ENCODE data around the gene IGFL2.
"Not testable (repeated sequence)": the region's sequence is repeated elsewhere in the genome, so short reads cannot be mapped to it uniquely, and the experiment has no call there.

Gene IGFL2

DNA sequence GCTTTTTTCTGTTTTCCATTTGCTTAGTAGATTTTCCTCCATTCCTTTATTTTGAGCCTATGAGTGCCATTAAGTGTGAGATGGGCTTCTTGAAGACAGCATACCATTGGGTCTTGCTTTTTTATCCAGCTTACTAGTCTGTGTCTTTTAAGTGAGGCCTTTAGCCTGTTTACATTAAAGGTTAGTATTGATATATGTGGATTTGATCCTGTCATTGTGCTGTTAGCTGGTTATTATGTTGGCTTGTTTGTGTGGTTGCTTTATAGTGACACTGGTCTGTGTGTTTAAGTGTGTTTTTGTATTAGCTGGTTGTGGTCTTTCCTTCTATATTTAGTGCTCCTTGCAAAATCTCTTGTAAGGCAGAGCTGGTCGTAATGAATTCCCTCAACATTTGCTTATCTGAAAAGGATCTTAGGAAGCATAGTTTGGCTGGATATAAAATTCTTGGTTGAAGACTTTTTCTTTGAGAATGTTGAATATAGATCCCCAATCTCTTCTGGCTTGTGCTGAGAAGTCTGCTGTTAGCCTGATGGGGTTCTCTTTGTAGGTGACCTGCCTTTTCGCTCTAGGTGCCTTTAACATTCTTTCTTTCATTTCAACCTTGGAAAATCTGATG is 13.7 kb downstream of the IGFL2 start:
- not testable (repeated sequence) for H3K4me3 Mint-ChIP-seq, H3K27ac Mint-ChIP-seq, H3K4me1 Mint-ChIP-seq, ATAC-seq, H3K36me3 Mint-ChIP-seq
- Mint-ChIP-seq H3K9me3 (peaks cover 28% of the 10 kb centered on the region), H3K27me3 (peaks cover 31% of the 10 kb centered on the region)

DNA sequence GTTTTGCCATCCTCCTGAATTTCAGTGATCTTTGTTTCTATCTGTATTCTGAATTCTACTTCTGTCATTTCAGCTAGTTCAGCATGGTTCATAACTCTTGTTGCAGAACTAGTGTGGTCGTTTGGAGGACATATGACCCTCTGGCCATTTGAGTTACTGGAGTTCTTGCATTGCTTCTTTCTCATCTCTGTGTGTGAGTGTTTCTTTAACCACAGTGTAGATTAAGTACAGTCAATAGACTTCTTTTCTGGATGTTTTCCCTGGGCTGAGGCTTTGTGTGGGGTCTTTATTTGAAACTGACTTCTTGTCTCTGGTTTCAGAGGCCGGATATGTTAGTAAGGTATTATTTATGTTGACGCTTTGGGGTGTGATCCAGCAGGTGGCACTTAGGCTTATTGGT is 14.7 kb downstream of the IGFL2 start:
- ATAC-seq: no peak
- Mint-ChIP-seq H3K27me3 (peaks cover 28% of the 10 kb centered on the region), H3K4me3 (no peak overlapping the region), H3K36me3 (peaks cover 4% of the 10 kb centered on the region), H3K4me1 (no peaks in the 10 kb centered on the region), H3K27ac (no peak overlapping the region), H3K9me3 (peaks cover 28% of the 10 kb centered on the region)

DNA sequence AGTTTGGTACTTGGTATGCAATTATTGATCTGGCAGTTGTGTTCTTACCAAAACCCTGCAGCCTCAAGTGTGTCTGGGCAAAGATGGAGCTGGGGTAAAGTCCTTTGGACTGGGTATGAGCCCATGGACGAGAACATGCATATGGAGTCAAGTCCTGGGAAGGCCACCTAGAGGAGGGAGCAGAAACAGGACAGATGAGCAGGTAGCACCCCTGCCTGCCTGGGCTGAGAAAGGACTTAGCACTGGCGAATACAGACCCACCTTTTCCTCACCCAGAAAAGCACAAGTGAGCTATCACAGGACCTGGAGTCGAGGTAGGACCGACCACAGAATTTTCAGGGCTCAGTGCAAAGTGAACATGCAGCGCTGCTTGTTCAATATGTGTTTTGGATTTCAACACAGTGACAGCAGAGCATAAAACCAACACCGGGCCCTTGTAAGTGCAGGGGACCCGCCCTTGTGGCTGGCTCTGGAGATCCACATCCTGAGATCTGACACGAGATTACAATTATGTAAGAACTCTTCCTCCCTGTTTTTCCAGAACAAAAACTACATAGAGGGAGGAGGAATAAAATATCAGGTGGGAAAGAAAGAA is 25.9 kb downstream of the IGFL2 start:
- Mint-ChIP-seq H3K4me3 (no peak overlapping the region), H3K27me3 (peaks cover 76% of the 10 kb centered on the region), H3K27ac (no peak overlapping the region), H3K36me3 (no peaks in the 10 kb centered on the region), H3K9me3 (peaks cover 14% of the 10 kb centered on the region), H3K4me1 (peaks cover 6% of the 10 kb centered on the region)
- no peak for ATAC-seq

DNA sequence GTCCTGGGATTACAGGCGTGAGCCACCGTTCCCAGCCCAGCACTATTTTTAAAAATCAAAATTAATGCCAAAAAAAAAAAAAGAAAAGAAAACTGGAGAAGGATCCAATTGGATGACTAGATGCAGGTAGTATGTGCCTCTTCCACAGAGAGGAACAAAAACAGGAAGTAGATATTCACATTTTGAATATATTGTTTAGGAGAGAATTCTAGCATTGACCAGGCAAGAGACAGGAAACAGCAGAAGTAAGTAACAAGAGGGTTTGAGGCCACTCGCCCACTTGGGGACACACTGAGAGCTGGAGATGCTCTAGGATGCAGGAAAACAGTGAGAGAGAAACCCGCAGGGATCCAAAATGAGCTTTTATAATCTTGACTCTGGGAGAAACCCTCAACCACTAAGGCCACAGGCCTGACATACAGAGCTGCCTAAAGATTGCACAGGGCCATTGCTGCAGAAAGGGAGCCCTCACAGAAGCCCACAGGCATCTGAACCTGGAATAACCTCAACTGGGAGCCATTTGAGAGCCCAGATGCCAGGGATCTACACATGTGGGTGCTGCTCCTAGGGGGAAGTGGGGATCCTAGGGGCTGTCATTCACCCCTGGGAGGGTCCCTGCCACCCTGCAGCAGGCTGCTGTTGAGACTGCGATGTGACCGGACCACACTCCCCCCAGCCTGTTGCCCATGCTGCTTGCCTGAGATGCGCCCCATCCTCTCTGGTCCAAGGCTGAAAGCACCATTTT is 28.2 kb downstream of the IGFL2 start:
- H3K4me1 Mint-ChIP-seq: peaks cover 6% of the 10 kb centered on the region

DNA sequence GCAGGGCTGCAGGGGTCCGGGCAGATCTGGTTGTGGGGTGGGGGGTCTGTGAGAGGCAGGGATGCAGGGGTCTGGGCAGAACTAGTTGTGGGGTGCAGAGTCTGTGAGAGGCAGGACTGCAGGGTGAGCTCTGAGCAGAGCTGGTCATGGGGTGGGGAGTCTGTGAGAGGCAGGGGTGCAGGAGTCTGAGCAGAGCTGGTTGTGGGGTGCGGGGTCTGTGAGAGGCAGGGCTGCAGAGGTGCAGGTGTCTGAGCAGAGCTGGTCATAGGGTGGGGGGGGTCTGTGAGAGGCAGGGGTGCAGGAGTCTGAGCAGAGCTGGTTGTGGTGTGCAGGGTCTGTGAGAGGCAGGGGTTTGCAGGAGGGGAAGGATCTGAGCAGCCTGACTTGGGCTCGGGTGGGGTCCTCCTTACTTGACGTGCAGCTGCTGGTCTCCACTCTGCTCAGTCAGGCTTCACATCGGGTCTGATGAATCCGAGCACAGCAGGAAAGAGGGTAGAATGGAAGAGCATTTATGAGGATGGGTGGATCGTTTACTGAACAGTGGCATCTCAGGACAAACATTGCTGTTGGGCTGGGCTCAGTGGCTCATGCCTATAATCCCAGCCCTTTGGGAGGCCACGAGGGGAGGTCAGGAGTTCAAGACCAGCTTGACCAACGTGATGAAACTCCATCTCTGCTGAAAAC is 31.2 kb downstream of the IGFL2 start:
- Mint-ChIP-seq H3K4me3 (no peak overlapping the region), H3K36me3 (no peaks in the 10 kb centered on the region), H3K27ac (no peak overlapping the region), H3K27me3 (peaks cover 59% of the 10 kb centered on the region), H3K4me1 (peaks cover 20% of the 10 kb centered on the region), H3K9me3 (peaks cover 7% of the 10 kb centered on the region)
- peak; percentile 64 for ATAC-seq

More for the DNA sequence above, 28.2 kb downstream of the IGFL2 start:
- H3K36me3 Mint-ChIP-seq: no peaks in the 10 kb centered on the region
- no peak overlapping the region for H3K4me3 Mint-ChIP-seq
- H3K27ac Mint-ChIP-seq: no peak overlapping the region
- ATAC-seq: no peak
- H3K9me3 Mint-ChIP-seq: peaks cover 8% of the 10 kb centered on the region
- peaks cover 70% of the 10 kb centered on the region for H3K27me3 Mint-ChIP-seq

DNA sequence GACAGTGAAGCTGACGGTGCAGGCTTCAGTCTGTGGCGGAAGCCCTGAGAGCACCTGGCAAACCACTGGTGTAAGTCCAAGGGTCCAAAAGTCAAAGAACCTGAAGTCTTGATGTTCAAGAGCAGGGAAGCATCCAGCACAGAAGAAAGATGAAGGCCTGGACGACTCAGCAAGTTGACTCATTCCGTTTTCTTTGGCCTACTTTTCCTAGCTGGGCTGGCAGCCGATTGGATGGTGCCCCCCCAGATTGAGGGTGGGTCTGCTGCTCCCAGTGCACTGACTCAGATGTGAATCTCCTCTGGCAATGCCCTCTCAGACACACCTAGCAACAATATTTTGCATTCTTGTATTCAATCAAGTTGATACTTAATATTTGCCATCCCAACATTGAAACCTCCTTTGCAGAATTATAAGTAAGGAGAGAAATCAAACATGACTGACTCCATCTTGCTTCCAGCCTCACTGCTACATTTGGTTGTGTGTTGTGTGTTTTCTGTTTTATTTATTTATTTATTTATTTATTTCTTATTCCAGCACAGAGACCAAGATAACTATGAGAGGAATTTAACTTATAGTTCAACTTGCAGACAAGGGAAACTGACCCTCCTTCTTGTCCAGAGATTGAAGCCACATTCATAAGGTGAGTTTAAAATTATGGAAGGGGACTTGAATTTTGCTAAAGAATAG is 32.8 kb downstream of the IGFL2 start:
- H3K36me3 Mint-ChIP-seq: no peaks in the 10 kb centered on the region
- no peak overlapping the region for H3K4me3 Mint-ChIP-seq
- no peak for ATAC-seq
- peaks cover 7% of the 10 kb centered on the region for H3K9me3 Mint-ChIP-seq
- H3K27ac Mint-ChIP-seq: no peak overlapping the region
- peaks cover 35% of the 10 kb centered on the region for H3K4me1 Mint-ChIP-seq
- peaks cover 56% of the 10 kb centered on the region for H3K27me3 Mint-ChIP-seq

DNA sequence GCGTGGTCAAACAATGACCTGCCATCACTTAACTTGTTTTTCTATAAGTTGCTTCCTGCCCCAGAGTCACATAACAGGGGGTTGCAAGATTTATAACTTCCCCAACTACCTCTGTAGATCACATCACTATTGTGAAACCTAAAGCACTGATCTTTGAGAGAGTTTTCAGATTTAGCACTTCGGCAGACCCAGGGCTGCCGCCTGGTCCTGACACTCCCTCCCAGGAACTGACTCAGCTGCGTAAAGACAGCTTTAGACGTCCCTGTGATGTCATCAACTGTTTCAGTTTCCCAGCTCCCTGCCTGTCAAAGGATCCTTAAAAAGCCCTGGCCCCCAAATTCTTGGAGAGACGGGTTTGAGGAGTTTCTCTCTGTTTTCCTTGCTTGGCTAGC is 33.3 kb downstream of the IGFL2 start:
- H3K4me3 Mint-ChIP-seq: no peak overlapping the region
- peaks cover 7% of the 10 kb centered on the region for H3K9me3 Mint-ChIP-seq
- H3K36me3 Mint-ChIP-seq: no peaks in the 10 kb centered on the region
- peaks cover 30% of the 10 kb centered on the region for H3K4me1 Mint-ChIP-seq
- H3K27me3 Mint-ChIP-seq: peaks cover 51% of the 10 kb centered on the region
- no peak overlapping the region for H3K27ac Mint-ChIP-seq
- ATAC-seq: peak; percentile 18

DNA sequence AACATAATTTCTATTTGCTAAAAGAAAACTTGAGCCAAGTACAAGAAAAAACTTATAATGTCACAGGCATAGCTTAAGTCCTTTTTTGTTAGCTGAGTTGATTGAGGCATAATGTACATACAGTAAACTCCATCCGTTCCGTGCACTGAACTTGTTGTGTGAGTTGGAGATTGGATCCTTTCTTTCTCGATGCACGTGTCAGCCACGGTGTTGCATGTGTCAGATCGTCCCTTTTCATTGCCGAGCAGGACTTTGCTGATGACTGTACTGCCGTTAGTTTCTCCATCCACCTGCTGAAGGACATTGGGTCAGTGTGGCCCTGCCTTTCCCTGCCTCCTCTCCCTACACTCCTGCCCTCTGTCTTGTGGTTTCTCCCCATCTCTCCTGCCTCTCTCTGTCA is 34.4 kb downstream of the IGFL2 start:
- ATAC-seq: no peak
- H3K9me3 Mint-ChIP-seq: peaks cover 7% of the 10 kb centered on the region
- H3K27ac Mint-ChIP-seq: no peak overlapping the region
- no peak overlapping the region for H3K4me3 Mint-ChIP-seq
- peaks cover 29% of the 10 kb centered on the region for H3K4me1 Mint-ChIP-seq
- H3K27me3 Mint-ChIP-seq: peaks cover 40% of the 10 kb centered on the region
- H3K36me3 Mint-ChIP-seq: no peaks in the 10 kb centered on the region

DNA sequence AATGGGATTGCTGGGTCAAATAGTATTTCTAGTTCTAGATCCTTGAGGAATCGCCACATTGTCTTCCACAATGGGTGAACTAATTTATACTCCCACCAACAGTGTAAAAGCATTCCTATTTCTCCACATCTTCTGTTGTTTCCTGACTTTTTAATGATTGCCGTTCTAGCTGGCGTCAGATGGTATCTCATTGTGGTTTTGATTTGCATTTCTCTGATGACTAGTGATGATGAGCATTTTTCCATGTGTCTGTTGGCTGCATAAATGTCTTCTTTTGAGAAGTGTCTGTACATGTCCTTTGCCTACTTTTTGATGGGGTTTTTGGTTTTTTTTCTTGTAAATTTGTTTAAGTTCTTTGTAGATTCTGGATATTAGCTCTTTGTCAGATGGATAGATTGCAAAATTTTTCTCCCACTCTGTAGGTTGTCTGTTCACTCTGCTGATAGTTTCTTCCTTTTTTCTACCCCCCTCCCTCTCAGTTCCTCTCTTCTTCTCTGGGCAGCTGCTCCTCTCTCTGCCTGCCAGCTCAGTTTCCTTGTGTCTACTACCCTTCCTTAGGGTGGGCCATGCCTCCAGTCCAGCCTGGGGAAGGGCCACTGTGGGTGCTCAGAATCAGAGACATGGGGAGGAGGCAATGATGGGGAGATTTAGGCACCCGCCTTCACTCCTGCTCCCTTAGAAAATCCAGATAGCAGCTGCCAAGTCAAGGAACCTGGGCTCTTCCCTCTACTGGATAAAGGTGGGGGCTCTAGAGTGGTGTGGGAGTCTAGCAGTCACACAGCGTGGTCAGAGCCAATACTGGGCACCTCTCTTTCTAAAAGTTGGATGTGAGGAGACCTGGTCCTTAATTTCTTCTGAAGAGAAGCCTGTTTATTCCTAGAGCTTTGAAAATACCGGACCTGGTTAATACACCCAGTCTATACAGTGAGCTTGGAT is 37.0 kb downstream of the IGFL2 start:
- H3K27ac Mint-ChIP-seq: peak overlapping the region; percentile 81
- peaks cover 38% of the 10 kb centered on the region for H3K27me3 Mint-ChIP-seq
- peaks cover 29% of the 10 kb centered on the region for H3K4me1 Mint-ChIP-seq
- peak; percentile 86 for ATAC-seq
- H3K9me3 Mint-ChIP-seq, H3K36me3 Mint-ChIP-seq: not testable (repeated sequence)
- peak overlapping the region; percentile 24 for H3K4me3 Mint-ChIP-seq

DNA sequence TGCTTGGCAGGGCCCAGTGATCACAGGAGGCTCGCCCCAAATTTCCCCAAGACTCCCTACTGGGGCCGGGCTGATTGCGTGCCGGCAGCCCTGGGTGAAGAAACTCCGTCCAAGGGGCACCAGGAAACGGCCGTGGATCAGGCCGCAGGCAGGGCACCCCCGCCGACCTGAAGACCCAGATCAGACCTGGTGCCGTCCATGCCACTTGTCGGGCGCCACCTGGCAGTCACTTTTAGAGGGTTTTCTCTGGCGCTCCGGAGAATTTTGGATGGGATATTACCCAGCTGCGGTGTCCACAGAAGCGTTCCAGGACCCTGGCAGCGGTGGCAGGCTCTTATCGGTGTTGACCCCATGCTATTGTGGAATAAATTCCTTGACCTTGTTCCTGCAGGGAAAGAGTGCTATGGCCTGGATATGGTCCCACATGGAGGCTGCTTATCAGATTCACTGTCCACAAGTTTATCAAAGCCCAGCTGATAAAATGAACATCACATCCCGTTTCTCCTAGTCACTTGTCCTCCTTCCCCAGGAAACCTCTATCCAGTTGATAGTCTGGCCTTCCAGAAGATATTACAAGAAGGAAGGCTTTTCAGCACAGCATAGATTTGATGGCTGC is 38.2 kb downstream of the IGFL2 start:
- Mint-ChIP-seq H3K27ac (peak overlapping the region; percentile 81), H3K27me3 (peaks cover 50% of the 10 kb centered on the region), H3K9me3 (peaks cover 7% of the 10 kb centered on the region), H3K36me3 (no peaks in the 10 kb centered on the region), H3K4me3 (no peak overlapping the region), H3K4me1 (peaks cover 29% of the 10 kb centered on the region)
- no peak for ATAC-seq

DNA sequence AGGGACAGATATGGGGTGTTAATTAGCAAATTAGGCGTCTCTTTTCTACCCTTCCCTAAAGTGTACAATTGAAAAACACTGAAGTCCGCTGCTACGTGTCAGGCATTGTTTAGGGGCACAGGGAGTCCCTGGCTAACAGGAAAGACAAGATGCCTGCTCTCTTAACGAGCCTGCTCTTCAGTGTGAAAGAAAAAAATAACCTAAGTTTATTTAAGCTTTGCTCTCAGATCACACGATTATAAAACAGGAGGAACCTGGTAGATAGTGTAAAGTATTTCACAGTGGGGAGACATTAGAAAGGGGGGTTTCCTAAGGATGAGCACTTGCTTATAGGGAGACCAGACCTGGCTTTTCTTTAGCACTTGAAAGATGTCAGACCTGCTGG is 38.7 kb downstream of the IGFL2 start:
- H3K4me1 Mint-ChIP-seq: peaks cover 25% of the 10 kb centered on the region
- peaks cover 7% of the 10 kb centered on the region for H3K9me3 Mint-ChIP-seq
- H3K4me3 Mint-ChIP-seq: no peak overlapping the region
- H3K27me3 Mint-ChIP-seq: peaks cover 55% of the 10 kb centered on the region
- H3K27ac Mint-ChIP-seq: no peak overlapping the region
- no peak for ATAC-seq
- H3K36me3 Mint-ChIP-seq: no peaks in the 10 kb centered on the region

DNA sequence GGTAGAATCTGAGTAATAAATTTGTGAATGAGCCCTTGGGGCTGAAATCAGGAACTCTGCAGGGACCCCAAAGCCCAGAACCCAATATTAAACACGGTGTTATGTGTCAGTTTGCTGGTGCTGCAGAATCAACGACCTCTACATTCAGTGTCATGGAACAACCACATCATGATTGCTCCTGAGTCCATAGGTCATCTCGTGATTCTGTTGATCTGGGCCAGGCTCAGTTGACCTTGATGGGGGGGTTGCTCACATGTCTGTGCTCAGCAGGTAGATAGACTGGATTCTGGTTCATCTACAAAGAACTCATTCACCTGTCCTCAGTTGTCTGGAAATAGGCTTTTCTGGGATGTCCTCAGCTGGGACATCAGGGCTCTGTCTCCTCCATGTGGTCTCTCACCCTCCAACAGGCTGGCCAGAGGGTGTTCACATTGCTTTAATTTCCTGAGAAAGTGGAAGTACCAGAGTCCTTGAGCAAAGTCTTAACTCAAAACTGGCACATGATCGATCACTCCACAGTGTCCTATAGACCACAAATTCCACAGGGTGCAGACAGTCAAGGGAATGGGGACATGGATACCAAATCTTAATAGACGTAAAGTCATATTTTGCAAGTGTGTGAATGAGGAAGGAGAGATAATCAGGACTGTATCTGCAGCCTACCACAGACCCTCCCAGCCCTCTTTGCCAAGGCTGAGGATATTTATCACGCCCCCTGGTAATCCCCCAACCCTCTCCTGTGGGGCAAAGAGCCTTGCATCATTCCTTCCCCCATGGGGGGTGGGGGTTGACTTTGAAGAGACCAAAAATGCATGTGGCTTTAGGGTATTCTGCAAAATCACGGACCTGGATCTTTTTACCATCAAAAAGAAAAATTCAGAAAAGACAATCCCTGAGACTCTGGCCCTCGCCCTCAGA is 42.2 kb downstream of the IGFL2 start:
- Mint-ChIP-seq H3K4me1 (peaks cover 7% of the 10 kb centered on the region), H3K27ac (no peak overlapping the region), H3K27me3 (peaks cover 46% of the 10 kb centered on the region), H3K36me3 (no peaks in the 10 kb centered on the region), H3K9me3 (no peaks in the 10 kb centered on the region), H3K4me3 (no peak overlapping the region)
- no peak for ATAC-seq

DNA sequence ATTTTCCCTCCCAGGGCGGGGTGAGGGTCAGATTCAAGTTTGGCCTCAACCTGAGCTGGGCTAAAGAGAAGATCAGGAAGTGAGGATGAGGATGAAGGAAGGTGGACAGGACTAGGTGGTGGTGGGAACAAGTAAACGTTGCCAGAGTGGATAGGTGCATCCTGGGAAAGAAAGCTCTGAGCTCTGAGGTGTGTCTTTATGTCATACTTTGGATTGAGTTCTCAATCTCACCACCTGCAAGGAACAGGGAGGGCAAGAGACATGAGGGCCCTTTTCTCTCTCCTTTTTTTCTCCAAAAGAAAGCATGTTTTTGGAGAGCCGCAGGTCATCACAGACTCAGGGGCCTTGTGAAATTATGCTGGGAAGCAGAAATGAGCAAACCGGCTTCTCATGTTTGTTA is 43.3 kb downstream of the IGFL2 start:
- Mint-ChIP-seq H3K4me3 (no peak overlapping the region), H3K27ac (no peak overlapping the region), H3K27me3 (peaks cover 57% of the 10 kb centered on the region), H3K9me3 (no peaks in the 10 kb centered on the region), H3K36me3 (no peaks in the 10 kb centered on the region), H3K4me1 (no peaks in the 10 kb centered on the region)
- ATAC-seq: no peak
